ENCODE measurements around the gene GNAQ.

GNAQ gene

GRCh38 chr9:78038620-78039300 is 7.1 kb upstream of the GNAQ start:
- peaks cover 4% of the 10 kb centered on the region for H3K27me3 Mint-ChIP-seq (ENCODE audit: low read depth)
- no peak for TF ChIP-seq CTCF (IDR thresholded peaks at IDR 0.05; ENCODE audit: unreplicated experiment in 3 of 3)
- H3K27ac Mint-ChIP-seq, result peak overlapping the region in 2 of 3 experiments; percentile 36 to 60
- H3K9me3 Mint-ChIP-seq, result no peaks in the 10 kb centered on the region
- H3K4me3 Mint-ChIP-seq, result no peak overlapping the region
- H3K4me1 Mint-ChIP-seq, result peaks cover 7% of the 10 kb centered on the region
- no peaks in the 10 kb centered on the region for H3K36me3 Mint-ChIP-seq (ENCODE audit: low read depth)

DNA sequence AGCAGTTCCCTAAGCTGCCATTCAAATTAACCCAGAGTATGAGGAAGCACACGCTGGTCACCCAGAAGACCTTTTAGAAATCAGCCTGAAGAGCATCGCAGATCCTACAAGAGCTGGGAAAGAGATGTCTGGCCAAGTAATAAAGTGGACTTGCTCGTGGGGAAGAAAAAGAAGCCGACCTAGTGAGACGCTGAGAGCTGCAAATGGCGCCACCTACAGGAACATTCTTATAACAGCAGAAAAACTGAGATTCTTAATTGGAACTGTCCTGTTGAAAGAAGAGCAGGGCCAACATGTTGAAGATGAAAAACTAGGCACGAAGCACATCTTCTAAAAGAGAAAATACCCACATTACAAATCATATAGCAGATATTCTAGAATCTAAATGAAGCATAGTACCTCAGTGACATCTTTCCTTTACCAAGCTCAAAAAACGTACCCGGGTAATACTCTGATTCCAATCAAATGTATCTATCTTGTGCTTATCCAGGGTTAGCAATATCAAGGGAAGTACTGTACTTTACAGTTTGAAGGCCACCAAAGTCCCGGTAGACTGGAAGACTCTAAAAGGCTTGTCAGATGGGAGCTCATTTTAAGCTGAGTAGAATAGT is 3.9 kb upstream of the GNAQ start:
- H3K36me3 Mint-ChIP-seq (ENCODE audit: low read depth), result no peaks in the 10 kb centered on the region
- H3K4me3 Mint-ChIP-seq, result peak overlapping the region in 2 of 3 experiments; percentile 5 to 12
- H3K27me3 Mint-ChIP-seq (ENCODE audit: low read depth), result peaks cover 4% of the 10 kb centered on the region
- H3K9me3 Mint-ChIP-seq, result no peaks in the 10 kb centered on the region
- peaks cover 16% of the 10 kb centered on the region for H3K4me1 Mint-ChIP-seq
- H3K27ac Mint-ChIP-seq, result peak overlapping the region; percentile 1 to 16 (median 3)
- peak; percentile 81 to 89 (median 84) for TF ChIP-seq CTCF (IDR thresholded peaks at IDR 0.05; ENCODE audit: unreplicated experiment in 3 of 3)

- H3K4me3 Mint-ChIP-seq, result peak overlapping the region; percentile 30 to 60 (median 53)
- peaks cover 28% of the 10 kb centered on the region for H3K4me1 Mint-ChIP-seq
- no peaks in the 10 kb centered on the region for H3K9me3 Mint-ChIP-seq
- TF ChIP-seq CTCF (IDR thresholded peaks at IDR 0.05; ENCODE audit: unreplicated experiment in 3 of 3), result no peak
- H3K36me3 Mint-ChIP-seq (ENCODE audit: low read depth), result no peaks in the 10 kb centered on the region
- H3K27ac Mint-ChIP-seq, result peak overlapping the region; percentile 10 to 47 (median 38)
- peaks cover 4% of the 10 kb centered on the region for H3K27me3 Mint-ChIP-seq (ENCODE audit: low read depth)
Measured at GRCh38 chr9:78033870-78034269, 2.3 kb upstream of the GNAQ start.

DNA sequence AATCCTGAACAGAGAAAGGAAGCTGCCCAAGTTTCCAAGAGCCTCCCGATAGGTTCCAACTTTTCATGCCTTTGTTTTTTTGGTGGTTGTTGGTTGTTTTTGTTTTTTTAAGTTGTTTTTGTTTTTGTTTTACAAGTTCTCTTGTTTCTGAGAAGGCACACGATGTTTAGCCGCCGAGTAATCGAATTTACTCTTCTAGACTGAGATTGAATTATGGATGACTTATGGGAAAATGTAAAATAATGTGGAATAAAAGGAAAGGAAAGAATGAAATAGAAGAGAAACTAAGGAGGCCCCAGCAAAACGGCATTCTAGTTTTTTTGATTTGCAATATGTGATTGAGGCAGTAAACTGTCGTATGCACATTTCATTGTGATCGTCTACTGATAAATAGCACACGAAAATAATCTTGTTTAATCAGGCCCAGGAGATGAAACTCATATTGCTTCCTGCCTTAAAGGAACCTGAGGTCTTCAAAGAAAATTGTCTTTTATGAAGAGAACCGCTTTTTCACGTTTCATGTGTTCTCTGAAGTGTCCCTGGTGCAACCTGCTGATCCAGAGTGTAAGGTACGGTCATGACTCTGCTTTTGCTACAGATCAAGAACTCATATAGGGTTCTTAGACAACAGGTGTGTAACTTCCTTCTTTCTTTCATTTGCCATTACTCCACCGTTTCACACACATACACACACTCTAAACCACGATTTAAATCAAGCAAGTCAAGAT is 1.3 kb upstream of the GNAQ start:
- H3K4me1 Mint-ChIP-seq, result peaks cover 29% of the 10 kb centered on the region
- no peak for TF ChIP-seq CTCF (IDR thresholded peaks at IDR 0.05; ENCODE audit: unreplicated experiment in 3 of 3)
- H3K27me3 Mint-ChIP-seq (ENCODE audit: low read depth), result peaks cover 4% of the 10 kb centered on the region
- H3K9me3 Mint-ChIP-seq, result no peaks in the 10 kb centered on the region
- no peaks in the 10 kb centered on the region for H3K36me3 Mint-ChIP-seq (ENCODE audit: low read depth)
- peak overlapping the region; percentile 97 to 99 (median 99) for H3K27ac Mint-ChIP-seq
- peak overlapping the region; percentile 91 to 94 (median 93) for H3K4me3 Mint-ChIP-seq

DNA sequence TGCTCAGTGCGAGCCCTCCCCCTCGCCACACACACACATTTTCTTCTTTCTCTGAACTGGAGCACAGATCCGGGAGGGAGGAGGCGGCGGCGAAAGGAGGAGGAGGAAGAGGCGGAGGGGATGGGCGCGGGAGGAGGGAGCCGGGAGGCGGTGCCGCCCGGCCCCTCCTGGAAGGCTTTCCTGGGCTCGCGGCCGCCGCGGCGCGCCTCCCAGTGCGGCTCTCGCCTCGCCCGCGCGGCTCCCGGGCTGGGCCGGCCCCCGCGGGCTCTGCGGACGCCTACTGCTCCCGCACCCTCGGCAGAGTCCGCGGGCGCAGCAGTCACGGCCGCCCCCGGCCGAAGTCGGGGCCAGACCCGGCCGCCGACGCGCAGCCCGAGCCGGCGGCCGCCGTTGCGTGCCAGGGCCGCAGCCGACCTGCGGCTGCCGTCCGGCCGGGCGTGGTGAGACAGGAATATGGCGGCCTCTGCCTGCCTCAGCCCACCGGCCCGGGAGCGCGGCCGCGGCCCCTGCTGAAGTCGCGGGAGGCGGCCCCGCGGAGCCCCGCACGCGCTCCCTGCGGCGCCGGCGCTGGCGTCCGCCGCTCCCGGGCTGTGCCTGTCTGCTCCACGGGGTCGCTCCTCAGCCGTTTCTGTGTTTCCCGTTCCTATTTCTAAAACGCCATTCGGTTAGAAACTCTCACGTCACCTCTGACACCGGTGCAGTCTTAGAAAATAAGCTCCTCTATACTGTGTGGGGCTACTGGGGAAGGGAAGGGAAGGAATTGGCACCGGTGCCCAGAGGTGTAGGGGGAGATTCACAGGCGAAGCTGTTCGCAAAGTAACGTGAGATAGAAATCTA is 500 bp upstream of the GNAQ start:
- Mint-ChIP-seq H3K27me3 (ENCODE audit: low read depth) (peaks cover 4% of the 10 kb centered on the region), H3K27ac (peak overlapping the region; percentile 97 to 99 (median 99)), H3K9me3 (no peaks in the 10 kb centered on the region), H3K4me1 (peaks cover 29% of the 10 kb centered on the region), H3K4me3 (peak overlapping the region; percentile 91 to 94 (median 93)), H3K36me3 (ENCODE audit: low read depth) (no peaks in the 10 kb centered on the region)
- TF ChIP-seq CTCF (IDR thresholded peaks at IDR 0.05; ENCODE audit: unreplicated experiment in 3 of 3), result no peak
